OCI-LY3 (cell line): ENCODE measurements around the gene AKR1D1.

Experiments used
- H2AFZ ChIP-seq: fragments of 200-600, 300-600 bp; shearing (Covaris generic); 2 replicates; pipeline ENCODE4 v1.6.0; 2014; ENCODE audit warnings: antibody characterized with exemption, low read depth, low read length
- H3K27ac ChIP-seq: fragments of 200-600, 300-600 bp; sonication (generic); 2 replicates; pipeline ENCODE4 v1.5.1; 2014; ENCODE audit warnings: mild to moderate bottlenecking, low read length, moderate library complexity, mixed read lengths
- H3K27me3 ChIP-seq: fragments of 200-600, 300-600 bp; sonication (generic); 2 replicates; pipeline ENCODE4 v1.6.1; 2014; ENCODE audit warnings: low read depth, low read length, mixed read lengths
- H3K36me3 ChIP-seq: fragments of 200-600, 300-600 bp; sonication (generic); replicated peaks from 2 replicates; pipeline ENCODE3; 2014; ENCODE audit warnings: low read depth, low read length, mixed read lengths
- H3K4me1 ChIP-seq: fragments of 300-600, 200-600 bp; sonication (generic); 2 replicates; pipeline ENCODE4 v1.6.1; 2014; ENCODE audit warnings: low read length, mixed read lengths
- H3K4me2 ChIP-seq: fragments of 200-600, 300-600 bp; sonication (generic); 2 replicates; pipeline ENCODE4 v1.6.1; 2014; ENCODE audit warnings: low read length, mixed read lengths
- H3K4me3 ChIP-seq: fragments of 300-600, 200-600 bp; sonication (generic); 2 replicates; pipeline ENCODE4 v1.5.1; 2014; ENCODE audit warnings: antibody characterized with exemption, mild to moderate bottlenecking, low read length, moderate library complexity
- H3K79me2 ChIP-seq: fragments of 300-600, 200-600 bp; shearing (Covaris generic); 2 replicates; pipeline ENCODE4 v1.6.1; 2014; ENCODE audit warnings: mild to moderate bottlenecking, low read length, mixed read lengths
- H3K9ac ChIP-seq: fragments of 300-600, 200-600 bp; shearing (Covaris generic); 2 replicates; pipeline ENCODE4 v1.6.0; 2014; ENCODE audit warnings: mild to moderate bottlenecking, low read length, moderate library complexity
- H3K9me3 ChIP-seq: fragments of 200-600, 300-600 bp; shearing (Covaris generic); 2 replicates; pipeline ENCODE4 v1.6.1; 2014; ENCODE audit warnings: low read length, mixed read lengths; ENCODE audit not compliant: insufficient read depth
- H4K20me1 ChIP-seq: fragments of 200-600, 300-600 bp; sonication (generic); 2 replicates; pipeline ENCODE4 v1.6.1; 2016; ENCODE audit warnings: low read length, mixed read lengths; ENCODE audit not compliant: insufficient read depth
- EZH2phosphoT487 ChIP-seq: fragments of 200-600 bp; shearing (Covaris generic); IDR thresholded peaks from 2 replicates; pipeline ENCODE4 v1.6.1; 2018; ENCODE audit warnings: antibody characterized with exemption, mixed run types, low read depth
- TF ChIP-seq, protein P1 (sequence below): fragments of 200-600, 300-600 bp; sonication (generic); IDR thresholded peaks from 2 replicates; pipeline ENCODE4 v1.5.1; 2014; ENCODE audit warnings: antibody characterized with exemption, low read length, low read depth

The AKR1D1 gene

DNA sequence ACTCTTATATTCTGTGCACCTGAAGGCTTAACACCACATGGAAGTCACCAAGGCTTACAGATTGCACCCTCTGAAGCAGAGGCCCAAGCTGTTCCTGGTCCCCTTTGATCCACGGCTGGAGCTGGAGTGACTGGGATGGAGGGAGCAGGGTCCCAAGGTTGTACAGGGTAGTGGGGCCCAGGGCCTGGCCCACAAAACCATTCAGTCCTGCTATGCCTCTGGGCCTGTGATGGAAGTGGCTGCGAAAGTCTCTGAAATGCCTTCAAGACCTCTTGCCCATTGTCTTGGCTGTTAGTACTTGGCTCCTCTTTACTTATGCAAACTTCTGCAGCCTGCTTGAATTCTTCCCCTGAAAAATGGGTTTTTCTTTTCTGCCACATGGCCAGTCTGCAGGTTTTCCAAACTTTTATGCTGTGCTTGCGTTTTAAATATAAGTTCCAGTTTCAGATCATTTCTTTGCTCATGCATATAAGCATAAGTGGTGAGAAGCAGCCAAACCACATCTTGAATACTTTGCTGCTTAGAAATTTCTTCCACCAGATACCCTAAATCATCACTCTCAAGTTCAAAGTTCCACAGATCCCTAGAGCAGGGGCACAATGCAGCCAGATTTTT, 53.4 kb downstream of the AKR1D1 start:
- Histone ChIP-seq H3K4me3 (no peak overlapping the region), H3K27ac (no peak overlapping the region), H3K9ac (no peak overlapping the region), H3K4me1 (peaks cover 15% of the 10 kb centered on the region), H2AFZ (no peak overlapping the region), H3K4me2 (no peak overlapping the region), H3K27me3 (no peaks in the 10 kb centered on the region; the same call in 1 of the 2 replicates), H4K20me1 (no peaks in the 10 kb centered on the region), H3K79me2 (no peaks in the 10 kb centered on the region), H3K36me3 (no peaks in the 10 kb centered on the region), H3K9me3 (no peaks in the 10 kb centered on the region)
- TF ChIP-seq, protein P1, sequence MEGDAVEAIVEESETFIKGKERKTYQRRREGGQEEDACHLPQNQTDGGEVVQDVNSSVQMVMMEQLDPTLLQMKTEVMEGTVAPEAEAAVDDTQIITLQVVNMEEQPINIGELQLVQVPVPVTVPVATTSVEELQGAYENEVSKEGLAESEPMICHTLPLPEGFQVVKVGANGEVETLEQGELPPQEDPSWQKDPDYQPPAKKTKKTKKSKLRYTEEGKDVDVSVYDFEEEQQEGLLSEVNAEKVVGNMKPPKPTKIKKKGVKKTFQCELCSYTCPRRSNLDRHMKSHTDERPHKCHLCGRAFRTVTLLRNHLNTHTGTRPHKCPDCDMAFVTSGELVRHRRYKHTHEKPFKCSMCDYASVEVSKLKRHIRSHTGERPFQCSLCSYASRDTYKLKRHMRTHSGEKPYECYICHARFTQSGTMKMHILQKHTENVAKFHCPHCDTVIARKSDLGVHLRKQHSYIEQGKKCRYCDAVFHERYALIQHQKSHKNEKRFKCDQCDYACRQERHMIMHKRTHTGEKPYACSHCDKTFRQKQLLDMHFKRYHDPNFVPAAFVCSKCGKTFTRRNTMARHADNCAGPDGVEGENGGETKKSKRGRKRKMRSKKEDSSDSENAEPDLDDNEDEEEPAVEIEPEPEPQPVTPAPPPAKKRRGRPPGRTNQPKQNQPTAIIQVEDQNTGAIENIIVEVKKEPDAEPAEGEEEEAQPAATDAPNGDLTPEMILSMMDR = no peak

GRCh38 chr7:138137423-138138171, 61.3 kb downstream of the AKR1D1 start:
- Histone ChIP-seq H3K27ac (no peak overlapping the region), H4K20me1 (no peaks in the 10 kb centered on the region), H3K27me3 (no peaks in the 10 kb centered on the region; the same call in 1 of the 2 replicates), H3K4me2 (no peak overlapping the region), H3K9me3 (no peaks in the 10 kb centered on the region), H2AFZ (no peak overlapping the region), H3K4me3 (no peak overlapping the region), H3K9ac (no peak overlapping the region), H3K36me3 (no peaks in the 10 kb centered on the region), H3K79me2 (no peaks in the 10 kb centered on the region), H3K4me1 (no peaks in the 10 kb centered on the region)
- TF ChIP-seq, protein P1 = no peak
- TF ChIP-seq EZH2phosphoT487 = no peak

DNA sequence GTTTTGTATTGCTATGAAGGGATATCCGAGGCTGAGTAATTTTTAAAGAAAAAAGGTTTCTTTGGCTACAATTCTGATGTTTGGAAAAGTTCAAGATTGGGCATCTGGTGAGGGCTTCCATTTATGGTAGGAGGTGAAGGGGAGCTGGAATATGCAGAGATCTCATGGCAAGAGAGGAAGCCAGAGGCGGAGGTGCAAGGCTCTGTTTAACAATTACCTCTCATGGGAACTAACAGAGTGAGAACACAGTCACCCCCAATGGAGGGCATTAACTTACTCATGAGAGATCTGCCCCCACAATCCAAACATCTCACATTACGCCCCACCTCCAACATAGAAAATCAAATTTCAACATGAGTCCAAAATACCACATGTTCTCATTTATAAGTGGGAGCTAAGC, 62.0 kb downstream of the AKR1D1 start:
- Histone ChIP-seq H3K27ac (no peak overlapping the region), H3K27me3 (no peaks in the 10 kb centered on the region), H2AFZ (no peak overlapping the region), H3K4me1 (no peaks in the 10 kb centered on the region), H4K20me1 (no peaks in the 10 kb centered on the region), H3K4me2 (no peak overlapping the region), H3K79me2 (no peaks in the 10 kb centered on the region), H3K4me3 (no peak overlapping the region), H3K36me3 (no peaks in the 10 kb centered on the region), H3K9ac (no peak overlapping the region), H3K9me3 (no peaks in the 10 kb centered on the region)
- TF ChIP-seq EZH2phosphoT487 = no peak
- TF ChIP-seq, protein P1 = no peak

DNA sequence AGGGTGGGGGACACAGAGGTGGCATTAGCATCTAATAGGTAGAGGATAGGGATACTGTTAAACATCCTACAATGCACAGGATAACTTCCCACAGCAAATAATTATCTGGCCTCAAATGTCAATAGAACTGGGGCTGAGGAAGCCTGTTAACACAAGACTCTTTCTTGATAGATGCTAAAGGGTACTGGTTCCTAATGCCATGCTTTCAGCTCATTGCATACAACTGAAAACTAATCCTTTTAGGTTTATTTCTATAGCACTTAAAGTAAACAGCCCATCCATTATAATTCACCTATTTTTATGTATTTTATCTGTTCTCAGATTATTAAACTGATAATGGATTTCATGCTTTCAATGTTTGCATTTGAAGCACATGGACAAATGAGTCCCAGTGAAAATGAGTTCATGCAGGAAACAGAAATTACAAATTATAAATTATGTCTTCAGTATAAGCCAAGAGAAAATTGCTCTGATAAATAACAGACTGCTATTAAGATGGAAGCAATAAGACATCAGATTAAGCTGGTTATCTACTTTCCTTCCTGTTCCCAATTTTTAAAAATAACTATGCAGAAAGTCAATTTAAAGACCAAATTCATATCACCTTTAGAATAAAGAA, 66.4 kb downstream of the AKR1D1 start:
- H3K27me3 ChIP-seq = no peaks in the 10 kb centered on the region
- no peaks in the 10 kb centered on the region for H3K9me3 ChIP-seq
- H3K4me3 ChIP-seq = no peak overlapping the region
- no peaks in the 10 kb centered on the region for H3K79me2 ChIP-seq
- H3K4me1 ChIP-seq = no peaks in the 10 kb centered on the region
- H2AFZ ChIP-seq = no peak overlapping the region
- no peaks in the 10 kb centered on the region for H3K36me3 ChIP-seq
- no peak overlapping the region for H3K4me2 ChIP-seq
- TF ChIP-seq, protein P1 = no peak
- TF ChIP-seq EZH2phosphoT487 = no peak
- no peak overlapping the region for H3K27ac ChIP-seq
- H3K9ac ChIP-seq = no peak overlapping the region
- no peaks in the 10 kb centered on the region for H4K20me1 ChIP-seq
